Stimulated activated CD4-positive, alpha-beta T cell treated with anti-CD3 and anti-CD28 coated beads, Interleukin-4, amount 100 ng/mL, for 1 hour (primary cell): ENCODE data around the gene ZNF469.

Experiments
- DNase-seq: peaks from one replicate; pipeline ENCODE4 v3.0.0-alpha.2; 2020

Gene ZNF469

DNA sequence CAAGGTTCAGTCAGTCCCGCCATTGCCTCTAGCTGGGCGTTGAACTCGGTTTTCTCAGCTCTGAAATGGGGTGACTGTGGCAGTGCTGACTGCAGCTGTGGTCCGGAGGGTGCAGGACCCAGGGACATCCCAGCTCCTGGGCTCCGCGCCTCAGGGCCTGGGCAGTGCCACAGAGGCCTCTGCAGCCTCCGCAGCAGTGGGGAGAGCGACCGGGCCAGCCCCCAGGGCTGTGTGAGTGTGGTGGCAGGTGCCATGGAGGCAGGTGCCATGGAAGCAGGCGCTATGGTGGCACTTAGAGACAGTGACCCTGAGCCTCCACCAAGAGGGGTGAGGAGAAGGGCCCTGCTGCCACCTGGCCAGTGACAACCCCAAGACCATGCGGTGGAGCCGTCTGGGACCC is 30.9 kb downstream of the ZNF469 start:
- no peak for DNase-seq

DNA sequence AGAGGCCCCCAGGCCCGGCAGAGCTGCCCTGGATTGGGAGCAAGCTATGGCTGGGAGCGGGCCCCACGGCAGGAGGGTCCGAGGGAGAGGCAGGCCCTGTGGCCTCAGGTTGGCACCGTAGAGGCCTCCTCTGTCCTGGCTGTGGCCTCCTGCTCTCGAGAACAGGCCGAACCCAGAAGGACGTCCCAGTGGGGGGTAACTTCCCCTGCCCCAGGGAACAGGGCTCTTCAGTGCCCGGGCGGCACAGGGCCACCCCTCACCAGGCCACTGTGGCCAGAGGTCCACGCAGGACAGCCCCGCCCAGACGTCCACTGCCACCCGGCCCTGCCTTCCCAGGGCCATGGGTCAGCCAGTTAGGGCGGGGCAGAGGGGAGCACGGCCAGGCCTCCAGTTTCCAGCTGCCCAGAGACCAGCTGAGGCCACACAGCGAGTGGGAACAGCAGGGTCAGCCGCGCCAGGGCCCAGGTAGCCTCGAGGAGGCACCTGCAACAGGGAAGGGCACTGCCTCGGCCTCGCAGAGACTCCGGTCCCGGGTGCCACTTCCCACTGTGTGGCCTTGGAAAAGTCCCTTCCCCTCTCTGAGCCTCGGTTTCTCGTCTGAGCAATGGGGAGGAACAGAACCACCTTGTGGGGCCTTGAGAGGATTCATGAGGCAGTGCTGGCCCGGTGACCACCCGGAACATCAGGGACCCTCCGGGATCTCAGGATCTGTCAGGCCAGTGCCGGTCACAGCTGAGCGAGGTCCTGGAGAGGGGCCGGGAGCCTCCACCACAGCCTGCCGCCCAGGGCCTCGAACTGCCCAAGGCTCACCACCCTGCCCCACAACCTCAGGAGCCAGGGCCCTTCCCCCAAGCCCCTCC is 32.0 kb downstream of the ZNF469 start:
- DNase-seq = no peak

DNA sequence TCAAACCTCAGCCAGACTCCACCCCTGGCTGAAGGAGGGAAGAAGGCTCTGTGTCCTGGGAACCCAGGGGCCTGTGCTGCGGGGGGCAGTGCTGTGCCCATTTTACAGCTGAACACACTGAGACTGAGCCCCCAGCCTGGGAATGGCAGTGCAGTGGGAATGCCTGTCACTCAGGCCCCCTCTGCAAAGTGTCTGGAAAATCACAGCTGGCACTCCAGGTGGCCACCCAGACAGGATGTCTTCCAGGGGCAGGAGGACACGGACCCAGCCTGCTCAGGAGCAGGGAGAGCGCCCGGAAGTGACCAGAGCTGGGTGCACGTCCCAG is 32.6 kb downstream of the ZNF469 start:
- no peak for DNase-seq

DNA sequence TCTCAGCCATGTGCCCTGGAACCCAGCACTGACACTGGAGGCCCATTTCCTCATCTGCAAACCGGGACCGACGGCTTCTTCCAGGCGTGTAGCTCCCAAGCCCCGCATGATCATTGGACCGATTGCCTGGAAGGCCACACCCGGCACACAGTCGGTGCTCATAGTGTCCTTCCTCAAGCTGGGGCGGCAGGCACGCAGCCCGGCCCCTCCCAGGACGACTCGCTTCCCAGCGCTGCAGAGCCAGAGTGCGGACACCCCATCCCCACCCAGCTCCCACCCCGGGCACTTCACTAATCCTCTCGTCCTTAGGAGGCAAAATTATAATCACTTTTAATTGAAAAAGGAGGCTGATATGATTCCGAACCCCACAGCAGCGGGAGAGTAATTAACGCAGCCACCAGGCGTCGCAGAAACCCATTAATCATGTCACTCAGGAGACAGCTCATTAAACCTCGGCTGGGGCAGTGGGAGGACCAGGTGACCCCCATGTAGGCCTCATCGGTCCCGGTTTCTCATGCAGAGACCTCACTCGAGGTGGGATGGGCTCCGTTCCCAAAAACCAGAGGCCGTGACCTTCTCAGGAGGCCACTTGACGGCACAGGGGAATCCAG is 33.1 kb downstream of the ZNF469 start:
- DNase-seq = no peak

DNA sequence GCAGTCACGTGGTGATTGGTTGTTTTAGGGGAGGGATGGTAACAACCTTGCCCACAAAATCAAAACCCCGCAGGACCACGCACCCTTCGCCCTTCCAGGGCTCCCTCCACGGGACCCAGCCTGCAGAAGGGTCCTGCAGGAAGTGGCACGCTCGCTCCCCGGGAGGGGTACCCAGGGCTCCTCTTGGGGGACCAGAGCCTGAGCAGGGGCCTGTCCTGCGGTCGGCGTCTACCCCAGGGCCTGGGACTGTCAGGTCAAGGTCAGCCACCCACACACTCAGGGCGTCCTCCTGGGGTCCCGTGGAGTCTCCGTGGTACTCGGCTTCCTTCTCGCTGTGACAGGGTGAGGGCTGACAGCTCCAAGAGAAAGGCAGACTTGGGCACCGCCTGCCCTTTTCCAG is 33.9 kb downstream of the ZNF469 start:
- no peak for DNase-seq

DNA sequence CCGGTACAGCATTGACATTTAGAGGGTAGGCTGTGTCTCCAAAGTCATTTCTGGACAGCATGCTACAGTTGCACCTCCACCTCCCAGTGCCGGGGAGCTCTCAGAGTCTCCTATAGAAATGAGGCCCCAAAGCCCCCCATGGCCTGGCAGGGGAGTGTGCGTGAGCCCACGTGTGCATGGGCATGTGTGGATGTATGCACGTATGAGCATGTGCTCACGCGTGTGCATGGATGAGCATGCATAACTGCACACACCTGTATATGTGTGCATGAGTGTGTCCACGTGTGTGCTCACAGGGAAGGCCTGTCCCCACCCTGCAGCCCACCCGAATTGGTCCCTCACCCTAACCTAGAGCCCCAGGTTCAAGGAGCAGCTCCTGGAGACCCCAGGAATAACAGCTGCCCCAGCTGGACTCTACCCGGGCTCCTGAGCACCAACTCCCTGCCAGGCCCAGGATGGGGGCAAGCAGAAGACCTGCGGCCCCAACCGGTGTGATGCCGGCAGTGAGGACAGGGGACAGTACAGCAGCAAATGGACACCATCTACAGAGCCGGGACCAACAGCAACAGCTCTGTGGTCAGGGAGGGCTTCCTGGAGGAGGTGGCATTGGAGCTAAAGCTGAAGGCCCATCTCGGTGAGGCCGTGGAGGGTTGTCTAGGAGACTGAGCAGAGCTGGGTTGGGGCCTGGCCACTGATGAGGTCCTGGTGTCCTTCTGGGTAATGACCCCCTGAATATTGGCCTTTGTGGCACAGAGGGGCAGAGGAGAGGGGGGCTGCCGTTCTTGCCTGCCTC is 35.1 kb downstream of the ZNF469 start:
- no peak for DNase-seq

DNA sequence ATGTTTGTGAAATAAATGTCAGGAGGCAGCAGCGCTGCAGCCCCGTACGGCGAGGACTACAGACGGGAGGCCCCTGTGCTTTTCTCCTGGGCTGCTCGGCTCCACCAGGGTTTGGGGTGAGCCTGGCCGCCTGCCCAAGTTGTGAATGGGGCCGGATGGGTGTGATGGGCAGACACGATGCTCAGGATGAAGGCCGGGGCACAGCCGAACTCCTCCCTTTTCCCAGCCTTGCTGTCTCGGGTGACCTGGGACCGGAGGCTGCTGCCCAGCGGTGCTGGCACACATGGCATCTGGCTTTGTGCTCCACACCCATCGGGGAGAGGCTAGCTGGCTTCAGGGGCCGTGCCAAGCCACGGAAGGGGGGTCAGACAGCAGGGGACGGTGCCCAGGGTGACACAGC is 36.1 kb downstream of the ZNF469 start:
- DNase-seq = no peak

DNA sequence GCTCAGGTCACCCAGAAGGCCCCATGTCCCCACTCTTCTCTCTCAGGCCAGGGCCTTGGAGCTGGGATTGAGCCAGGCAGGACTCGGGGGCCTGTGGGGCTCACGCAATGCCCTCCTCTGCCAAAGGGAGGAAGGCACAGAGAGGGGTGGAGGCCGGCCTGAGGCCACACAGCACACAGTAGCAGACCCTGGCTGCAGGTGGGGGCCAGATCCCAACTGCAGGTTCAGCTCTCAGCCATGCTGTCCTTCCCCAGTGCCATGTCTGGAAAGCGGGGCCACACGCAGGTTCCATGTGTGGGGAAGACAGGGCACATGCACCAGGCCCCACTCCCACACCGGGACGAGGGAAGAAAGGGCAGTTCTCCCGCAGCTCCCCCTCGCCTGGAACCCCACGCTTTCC is 37.0 kb downstream of the ZNF469 start:
- DNase-seq = no peak

DNA sequence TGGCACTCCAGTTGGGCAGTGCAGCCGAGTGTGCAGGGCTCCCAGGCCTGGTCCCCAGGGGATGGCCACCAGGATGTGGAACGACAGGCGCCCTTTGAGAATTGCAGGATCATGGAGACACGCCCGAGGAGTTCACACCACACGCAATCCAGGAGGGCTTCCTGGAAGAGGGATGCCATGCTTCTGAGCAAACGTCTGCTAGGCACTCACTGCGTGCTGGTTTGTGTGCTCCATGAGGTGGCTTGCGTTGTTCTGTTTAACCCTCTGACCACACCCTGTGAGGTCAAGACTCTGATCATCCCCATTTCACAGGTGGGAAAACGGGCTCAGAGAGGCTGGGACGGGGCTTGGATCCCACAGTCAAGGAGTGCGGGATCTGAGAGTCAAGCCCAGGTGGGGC is 37.7 kb downstream of the ZNF469 start:
- no peak for DNase-seq

DNA sequence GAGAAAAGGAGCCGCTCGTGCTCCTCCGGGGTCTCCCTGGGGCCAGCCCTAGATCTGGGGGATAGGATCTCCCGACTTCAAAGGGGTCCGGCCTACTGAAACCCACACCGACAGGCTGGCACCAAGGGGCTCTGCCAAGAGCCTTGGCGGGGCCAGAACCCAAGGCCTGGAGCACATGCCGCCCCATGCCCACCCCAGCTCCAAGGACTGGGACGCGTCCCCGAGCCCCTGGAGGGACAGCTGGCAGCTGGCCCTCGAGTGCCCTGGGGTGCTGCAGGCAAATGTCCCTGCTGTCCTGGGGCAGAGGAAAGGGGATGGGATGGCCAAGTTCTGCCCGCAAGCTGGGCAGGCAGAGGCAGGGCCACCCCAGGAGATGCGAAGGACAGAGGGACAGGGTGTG is 38.5 kb downstream of the ZNF469 start:
- DNase-seq = no peak

DNA sequence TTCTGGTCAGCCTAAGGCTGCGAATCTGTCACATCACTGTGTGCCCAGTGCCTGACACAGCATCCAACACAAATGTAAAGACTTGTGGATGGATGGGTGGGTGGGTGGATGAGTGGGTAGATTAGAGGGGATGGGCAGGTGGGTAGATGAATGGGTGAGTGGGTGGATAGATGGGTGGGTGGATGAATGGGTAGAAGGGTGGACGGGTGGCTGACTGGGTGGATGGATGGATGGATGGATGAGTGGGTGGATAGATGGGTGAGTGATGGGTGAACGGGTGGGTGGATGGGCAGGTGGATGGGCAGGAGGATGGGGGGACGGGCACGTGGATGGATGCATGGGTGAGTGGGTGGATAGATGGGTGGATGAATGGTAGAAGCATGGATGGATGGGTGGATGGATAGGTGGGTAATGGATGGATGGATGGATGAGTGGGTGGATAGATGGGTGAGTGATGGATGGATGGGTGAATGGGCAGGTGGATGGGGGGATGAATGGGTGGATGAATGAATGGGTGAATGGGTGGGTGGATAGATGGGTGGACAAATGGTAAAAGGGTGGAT is 39.2 kb downstream of the ZNF469 start:
- DNase-seq = no peak

DNA sequence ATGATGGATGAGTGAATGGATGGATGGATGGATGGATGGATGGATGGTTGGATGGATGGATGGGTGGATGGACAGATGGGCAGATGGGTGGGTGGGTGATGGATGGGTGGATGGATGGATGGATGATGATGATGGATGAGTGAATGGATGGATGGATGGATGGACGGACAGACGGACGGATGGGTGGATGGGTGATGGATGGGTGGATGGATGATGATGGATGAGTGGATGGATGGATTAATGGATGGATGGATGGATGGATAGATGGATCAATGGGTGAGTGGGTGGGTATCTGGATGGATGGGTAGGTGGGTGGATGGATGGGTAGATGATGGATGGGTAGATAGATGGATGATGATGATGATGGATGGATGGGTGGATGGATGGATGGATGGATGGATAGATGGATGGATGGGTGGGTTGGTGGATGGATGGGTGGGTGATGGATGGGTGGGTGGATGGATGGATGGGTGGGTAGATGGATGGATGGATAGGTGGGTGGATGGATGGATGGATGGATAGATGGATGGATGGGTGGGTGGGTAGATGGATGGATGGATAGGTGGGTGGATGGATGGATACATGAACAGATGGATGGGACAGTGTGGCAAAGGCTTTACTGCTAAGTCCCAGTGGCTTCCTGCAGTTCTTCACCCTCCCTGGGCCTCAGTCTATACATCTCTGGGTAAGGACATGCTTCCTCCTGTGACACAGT is 40.1 kb downstream of the ZNF469 start:
- no peak for DNase-seq

DNA sequence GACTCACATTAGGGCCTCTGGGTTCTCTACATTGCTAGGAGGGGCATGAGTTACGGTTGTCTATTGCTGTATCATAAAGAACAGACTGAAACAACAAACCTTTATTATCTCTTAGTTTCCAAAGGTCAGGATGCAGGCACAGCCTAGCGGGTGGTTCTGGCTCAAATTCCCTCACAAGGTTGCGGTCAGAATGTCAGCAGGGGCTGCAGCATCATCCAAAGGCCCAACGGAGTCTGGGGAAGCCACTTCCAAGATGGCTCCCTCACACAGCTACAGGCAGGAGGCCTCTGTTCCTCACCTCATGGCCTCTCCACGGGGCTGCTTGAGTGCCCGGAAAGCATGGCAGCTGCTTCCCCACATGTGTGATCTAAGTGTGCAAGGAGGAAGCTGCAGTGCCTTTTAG is 40.7 kb downstream of the ZNF469 start:
- DNase-seq = no peak

DNA sequence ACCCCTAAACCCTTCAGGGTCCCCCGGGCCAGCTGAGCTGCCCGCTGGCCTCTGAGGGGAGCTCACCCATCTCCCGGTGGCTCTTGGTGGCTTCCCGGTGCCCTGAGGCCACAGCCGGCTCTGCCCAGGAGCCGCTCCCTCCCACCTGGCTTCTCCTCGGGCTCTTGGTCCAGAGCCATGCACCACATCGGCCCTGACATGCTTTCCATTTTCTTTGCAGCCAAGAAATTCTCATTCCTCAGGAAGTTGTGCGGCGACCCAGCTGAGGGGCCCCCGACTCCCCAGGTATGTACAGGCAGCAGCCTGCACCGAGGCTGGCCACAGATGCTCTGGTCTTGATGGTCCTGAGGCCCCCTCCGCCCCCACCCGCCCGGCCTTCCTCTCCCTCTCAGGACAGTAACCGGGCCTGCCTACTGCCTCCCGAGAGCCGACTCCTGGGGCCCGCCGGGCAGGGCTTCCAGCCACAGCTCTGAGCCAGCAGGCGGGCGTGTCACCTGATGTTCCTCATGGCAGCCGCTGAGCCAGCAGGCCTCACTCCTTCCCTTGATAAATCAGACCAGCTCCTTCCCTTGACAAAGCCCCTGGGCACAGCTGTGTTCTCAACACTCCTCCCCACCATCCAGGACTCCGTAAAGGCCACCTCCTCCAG is 42.0 kb downstream of the ZNF469 start:
- no peak for DNase-seq

DNA sequence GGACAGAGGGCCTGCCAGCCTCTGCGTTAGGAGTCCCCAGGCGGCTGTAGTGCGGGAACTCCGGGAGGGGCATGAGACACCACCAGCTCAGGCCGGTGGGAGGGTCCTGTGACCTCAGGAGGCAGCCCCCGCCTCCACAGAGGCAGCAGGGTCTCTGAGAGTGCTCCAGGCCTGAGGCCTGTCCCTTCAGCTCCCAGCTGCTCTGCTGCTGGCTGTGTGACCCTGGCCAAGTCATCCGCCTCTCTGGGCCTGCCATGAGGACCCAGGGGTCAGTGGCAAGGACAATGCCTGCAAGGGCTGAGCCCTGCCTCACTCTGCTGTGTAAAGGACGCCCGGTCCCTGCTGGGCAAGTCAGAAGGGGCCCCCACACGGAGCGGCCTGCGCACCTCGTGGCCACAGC is 43.3 kb downstream of the ZNF469 start:
- no peak for DNase-seq

DNA sequence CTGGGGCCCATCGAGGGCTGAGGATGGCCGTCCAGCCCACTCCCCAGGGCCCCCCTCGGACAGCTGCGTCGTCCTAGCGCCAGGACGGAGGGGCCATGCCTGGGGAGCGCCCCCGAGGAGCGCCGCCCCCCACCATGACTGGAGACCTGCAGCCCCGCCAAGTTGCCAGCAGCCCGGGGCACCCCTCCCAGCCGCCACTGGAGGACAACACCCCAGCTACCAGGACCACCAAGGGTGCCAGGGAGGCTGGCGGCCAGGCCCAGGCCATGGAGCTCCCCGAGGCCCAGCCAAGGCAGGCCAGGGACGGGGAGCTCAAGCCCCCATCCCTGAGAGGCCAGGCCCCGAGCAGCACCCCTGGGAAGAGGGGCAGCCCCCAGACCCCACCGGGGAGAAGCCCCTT is 44.6 kb downstream of the ZNF469 start:
- no peak for DNase-seq

DNA sequence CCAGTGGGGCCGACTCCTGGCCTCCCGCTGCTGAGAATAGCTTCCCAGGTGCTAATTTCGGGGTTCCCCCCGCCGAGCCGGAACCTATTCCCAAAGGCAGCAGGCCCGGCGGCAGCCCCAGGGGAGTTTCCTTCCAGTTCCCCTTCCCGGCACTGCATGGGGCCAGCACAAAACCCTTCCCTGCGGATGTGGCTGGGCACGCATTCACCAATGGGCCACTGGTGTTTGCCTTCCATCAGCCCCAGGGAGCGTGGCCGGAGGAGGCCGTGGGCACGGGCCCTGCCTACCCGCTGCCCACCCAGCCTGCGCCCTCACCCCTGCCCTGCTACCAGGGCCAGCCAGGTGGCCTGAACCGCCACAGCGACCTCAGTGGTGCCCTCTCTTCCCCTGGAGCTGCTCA is 45.4 kb downstream of the ZNF469 start:
- no peak for DNase-seq

DNA sequence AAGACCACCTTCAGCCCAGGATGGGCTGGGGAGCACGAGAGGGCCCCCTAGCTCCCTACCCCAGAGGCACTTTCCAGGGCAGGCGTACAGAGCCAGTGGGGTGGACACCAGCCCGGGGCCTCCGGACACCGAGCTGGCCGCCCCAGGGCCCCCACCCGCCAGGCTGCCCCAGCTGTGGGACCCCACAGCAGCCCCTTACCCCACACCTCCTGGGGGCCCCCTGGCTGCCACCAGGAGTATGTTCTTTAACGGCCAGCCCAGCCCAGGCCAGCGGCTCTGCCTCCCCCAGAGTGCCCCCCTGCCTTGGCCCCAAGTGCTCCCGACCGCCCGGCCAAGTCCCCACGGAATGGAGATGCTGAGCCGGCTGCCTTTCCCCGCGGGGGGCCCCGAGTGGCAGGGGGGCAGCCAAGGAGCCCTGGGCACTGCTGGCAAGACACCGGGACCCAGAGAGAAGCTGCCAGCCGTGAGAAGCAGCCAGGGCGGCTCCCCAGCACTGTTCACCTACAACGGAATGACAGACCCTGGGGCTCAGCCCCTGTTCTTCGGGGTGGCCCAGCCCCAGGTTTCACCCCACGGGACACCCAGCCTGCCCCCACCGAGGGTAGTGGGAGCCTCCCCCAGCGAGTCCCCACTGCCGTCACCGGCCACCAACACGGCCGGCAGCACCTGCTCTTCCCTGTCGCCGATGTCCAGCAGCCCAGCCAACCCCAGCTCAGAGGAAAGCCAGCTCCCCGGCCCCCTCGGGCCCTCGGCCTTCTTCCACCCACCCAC is 46.0 kb downstream of the ZNF469 start:
- no peak for DNase-seq

DNA sequence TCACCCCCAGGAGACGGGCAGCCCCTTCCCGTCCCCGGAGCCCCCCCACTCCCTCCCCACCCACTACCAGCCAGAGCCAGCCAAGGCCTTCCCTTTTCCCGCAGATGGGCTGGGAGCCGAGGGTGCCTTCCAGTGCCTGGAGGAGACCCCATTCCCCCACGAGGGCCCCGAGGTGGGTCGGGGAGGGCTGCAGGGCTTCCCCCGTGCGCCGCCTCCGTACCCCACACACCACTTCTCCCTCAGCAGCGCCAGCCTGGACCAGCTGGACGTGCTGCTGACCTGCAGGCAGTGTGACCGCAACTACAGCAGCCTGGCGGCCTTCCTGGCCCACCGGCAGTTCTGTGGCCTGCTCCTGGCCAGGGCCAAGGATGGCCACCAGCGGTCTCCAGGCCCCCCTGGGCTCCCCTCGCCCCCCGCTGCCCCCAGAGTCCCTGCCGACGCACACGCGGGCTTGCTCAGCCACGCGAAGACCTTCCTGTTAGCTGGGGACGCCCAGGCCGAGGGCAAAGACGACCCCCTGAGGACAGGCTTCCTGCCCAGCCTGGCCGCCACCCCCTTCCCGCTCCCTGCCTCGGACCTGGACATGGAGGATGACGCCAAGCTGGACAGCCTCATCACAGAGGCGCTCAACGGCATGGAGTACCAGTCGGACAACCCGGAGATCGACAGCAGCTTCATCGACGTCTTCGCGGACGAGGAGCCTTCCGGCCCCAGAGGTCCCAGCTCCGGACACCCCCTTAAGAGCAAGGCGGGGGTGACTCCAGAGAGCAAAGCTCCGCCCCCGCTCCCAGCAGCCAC is 46.8 kb downstream of the ZNF469 start:
- DNase-seq = no peak

DNA sequence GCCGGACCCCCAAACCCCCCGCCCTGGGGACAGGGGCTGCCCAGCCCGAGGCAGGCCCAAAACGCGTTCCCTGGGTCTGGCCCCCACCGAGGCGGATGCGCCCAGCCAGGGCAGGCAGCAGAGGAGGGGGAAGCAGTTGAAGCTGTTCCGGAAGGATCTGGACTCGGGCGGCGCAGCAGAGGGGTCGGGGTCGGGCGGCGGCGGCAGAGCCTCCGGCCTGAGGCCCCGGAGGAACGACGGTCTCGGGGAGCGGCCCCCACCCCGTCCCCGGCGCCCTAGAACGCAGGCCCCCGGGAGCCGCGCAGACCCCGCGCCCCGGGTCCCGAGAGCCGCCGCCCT is 47.4 kb downstream of the ZNF469 start:
- no peak for DNase-seq
